Measurements from ENCODE around the gene SMAD4. TPM values are rescaled to one million over a fixed set of nuclear protein-coding genes. Genes with fewer than 3 reads are reported as not detected.

The SMAD4 gene
- total and polyA plus RNA-seq, 5 donors, result 14.8 to 98.2 (median 92.0) TPM

DNA sequence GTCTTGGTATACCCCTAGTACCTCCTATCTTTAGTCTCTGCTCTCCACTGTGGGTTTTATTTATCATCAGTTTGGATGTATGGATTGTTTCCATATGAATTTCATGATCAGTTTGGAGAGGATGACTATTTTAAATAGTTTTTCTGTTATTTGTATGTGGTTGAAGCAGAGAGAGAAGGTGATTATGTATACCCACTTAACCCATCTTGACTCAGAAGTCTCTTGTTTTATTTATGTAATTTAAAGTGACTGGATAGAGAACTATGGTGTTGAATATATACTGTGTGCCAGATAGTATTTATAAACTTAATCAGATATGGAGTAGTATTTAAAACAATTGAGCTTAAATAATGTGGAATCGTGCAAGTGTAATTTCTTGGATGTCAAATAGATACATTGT, 39.9 kb downstream of the SMAD4 start:
- H3K9me3 ChIP-seq (ENCODE audit: control insufficient read depth, low read length), result no peaks in the 10 kb centered on the region
- no peak overlapping the region for H3K4me3 ChIP-seq (ENCODE audit: low read length)
- H3K4me1 ChIP-seq (ENCODE audit: control insufficient read depth, insufficient read depth, low read length), result peaks cover 1% of the 10 kb centered on the region
- H3K27me3 ChIP-seq (ENCODE audit: control insufficient read depth, insufficient read depth), result no peaks in the 10 kb centered on the region
- 79% methylated on average over 1 of the region's 1 CpG for WGBS
- ATAC-seq (no peak), DNase-seq (no peak)
- H3K27ac ChIP-seq (ENCODE audit: low read length), result no peak overlapping the region
- intact Hi-C loops (cut with DNase I), result no loop called here

DNA sequence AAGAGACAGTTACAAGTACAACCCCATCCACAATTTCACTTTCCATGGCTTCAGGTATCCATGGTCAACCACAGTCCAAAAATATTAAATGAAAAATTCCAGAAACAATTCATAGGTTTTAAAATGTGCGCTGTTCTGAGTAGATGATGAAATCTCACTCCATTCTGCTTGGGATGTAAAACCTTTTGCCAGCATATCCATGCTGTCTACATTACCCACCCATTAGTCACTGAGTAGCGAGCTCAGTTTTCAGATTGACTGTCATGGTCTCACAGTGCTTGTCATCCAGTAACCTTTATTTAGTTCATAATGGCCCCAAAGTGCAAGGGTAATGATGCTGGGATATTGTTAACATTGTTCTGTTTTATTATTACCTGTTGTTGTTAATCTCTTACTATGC, 40.5 kb downstream of the SMAD4 start:
- intact Hi-C loops (cut with DNase I), result no loop called here
- ATAC-seq, result no peak
- H3K27me3 ChIP-seq (ENCODE audit: control insufficient read depth, insufficient read depth), result no peaks in the 10 kb centered on the region

DNA sequence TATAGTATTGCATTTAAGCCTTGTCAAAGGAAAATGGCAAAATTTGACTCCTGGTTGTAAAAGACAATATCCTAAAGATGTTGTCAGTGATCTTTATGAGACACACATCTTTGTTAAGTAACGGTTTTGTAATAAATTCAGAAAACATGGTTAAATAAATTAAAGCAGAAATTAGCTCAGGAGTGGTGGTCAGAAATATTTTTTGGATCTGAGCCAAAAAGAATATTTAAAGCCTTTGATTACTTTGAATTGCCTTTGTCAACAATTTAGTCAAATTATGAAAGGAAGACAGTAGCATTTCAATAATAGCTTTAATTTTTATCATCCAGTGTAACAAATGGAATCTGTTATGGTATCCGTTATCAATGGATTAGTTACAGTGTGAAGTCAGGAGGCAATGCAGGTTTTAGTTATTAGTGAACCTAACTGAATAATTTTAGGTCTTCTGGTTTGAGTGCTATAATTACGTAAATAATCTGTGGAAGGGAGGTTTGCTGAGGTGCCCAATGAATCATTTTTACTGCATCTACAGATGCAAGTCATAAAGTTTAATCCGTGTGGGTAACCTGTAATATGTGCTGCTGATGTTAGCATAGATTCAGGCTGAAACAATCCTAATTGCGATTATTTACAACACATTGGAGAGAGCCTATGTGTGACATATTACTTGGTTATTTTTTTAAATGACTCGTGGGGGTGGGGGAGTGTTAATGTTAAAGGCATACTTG, 42.7 kb downstream of the SMAD4 start:
- WGBS, result 92% methylated on average over 6 of the region's 6 CpGs
- no peak for ATAC-seq
- intact Hi-C loops (cut with DNase I), result no loop called here
- DNase-seq, result no peak
- H3K9me3 ChIP-seq (ENCODE audit: control insufficient read depth, low read length), result no peaks in the 10 kb centered on the region
- H3K27ac ChIP-seq (ENCODE audit: low read length), result no peak overlapping the region
- no peaks in the 10 kb centered on the region for H3K27me3 ChIP-seq (ENCODE audit: control insufficient read depth, insufficient read depth)
- no peak overlapping the region for H3K4me3 ChIP-seq (ENCODE audit: low read length)
- no peaks in the 10 kb centered on the region for H3K4me1 ChIP-seq (ENCODE audit: control insufficient read depth, insufficient read depth, low read length)

More for the DNA sequence above, 40.5 kb downstream of the SMAD4 start:
- H3K4me1 ChIP-seq (ENCODE audit: control insufficient read depth, insufficient read depth, low read length), result peaks cover 1% of the 10 kb centered on the region
- no peak for DNase-seq
- no peaks in the 10 kb centered on the region for H3K9me3 ChIP-seq (ENCODE audit: control insufficient read depth, low read length)
- WGBS, result 94% methylated on average over 2 of the region's 2 CpGs
- no peak overlapping the region for H3K4me3 ChIP-seq (ENCODE audit: low read length)
- H3K27ac ChIP-seq (ENCODE audit: low read length), result no peak overlapping the region

DNA sequence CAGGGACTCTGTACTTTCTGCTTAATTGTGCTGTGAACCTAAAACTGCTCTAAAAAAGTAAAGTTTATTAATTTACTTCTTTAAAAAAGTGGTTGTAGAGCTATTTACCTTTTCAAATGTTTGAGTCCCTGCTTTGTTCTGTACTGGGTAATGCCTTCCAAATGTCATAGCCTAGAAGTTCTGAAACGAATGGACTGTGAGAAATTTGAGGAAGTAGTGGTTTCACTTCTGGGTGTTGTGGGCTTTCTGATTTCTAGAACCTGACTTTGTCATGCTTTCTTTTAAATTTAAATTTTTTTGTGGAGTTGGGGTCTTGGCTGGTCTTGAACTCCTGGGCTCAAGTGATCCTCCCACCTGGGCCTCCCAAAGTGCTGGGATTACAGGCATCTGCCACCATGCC, 44.6 kb downstream of the SMAD4 start:
- Histone ChIP-seq H3K4me3 (ENCODE audit: low read length) (no peak overlapping the region), H3K27me3 (ENCODE audit: control insufficient read depth, insufficient read depth) (no peaks in the 10 kb centered on the region), H3K9me3 (ENCODE audit: control insufficient read depth, low read length) (no peaks in the 10 kb centered on the region), H3K4me1 (ENCODE audit: control insufficient read depth, insufficient read depth, low read length) (no peaks in the 10 kb centered on the region), H3K27ac (ENCODE audit: low read length) (no peak overlapping the region)
- ATAC-seq (no peak), DNase-seq (no peak)
- intact Hi-C loops (cut with DNase I), result no loop called here
- 72% methylated on average over 1 of the region's 1 CpG for WGBS

DNA sequence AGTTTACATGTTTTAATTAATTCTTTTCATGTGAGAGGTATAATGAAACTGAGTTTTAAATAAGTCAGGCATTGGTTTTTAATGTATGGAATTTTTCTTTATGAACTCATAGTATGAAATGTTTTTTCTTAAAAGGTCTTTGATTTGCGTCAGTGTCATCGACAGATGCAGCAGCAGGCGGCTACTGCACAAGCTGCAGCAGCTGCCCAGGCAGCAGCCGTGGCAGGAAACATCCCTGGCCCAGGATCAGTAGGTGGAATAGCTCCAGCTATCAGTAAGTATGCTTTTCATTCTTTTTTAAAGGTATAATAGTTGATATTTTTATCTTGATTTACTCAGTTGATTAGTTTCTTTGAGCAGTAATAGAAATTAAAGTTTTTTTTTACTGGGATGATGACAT, 46.5 kb downstream of the SMAD4 start:
- Histone ChIP-seq H3K27me3 (ENCODE audit: control insufficient read depth, insufficient read depth) (no peaks in the 10 kb centered on the region), H3K27ac (ENCODE audit: low read length) (no peak overlapping the region), H3K4me1 (ENCODE audit: control insufficient read depth, insufficient read depth, low read length) (no peaks in the 10 kb centered on the region), H3K4me3 (ENCODE audit: low read length) (no peak overlapping the region), H3K9me3 (ENCODE audit: control insufficient read depth, low read length) (no peaks in the 10 kb centered on the region)
- WGBS, result 74% methylated on average over 4 of the region's 4 CpGs
- DNase-seq (peak in 1 of 3 donors; percentile 42), ATAC-seq (no peak)
- intact Hi-C loops (cut with DNase I), result no loop called here

DNA sequence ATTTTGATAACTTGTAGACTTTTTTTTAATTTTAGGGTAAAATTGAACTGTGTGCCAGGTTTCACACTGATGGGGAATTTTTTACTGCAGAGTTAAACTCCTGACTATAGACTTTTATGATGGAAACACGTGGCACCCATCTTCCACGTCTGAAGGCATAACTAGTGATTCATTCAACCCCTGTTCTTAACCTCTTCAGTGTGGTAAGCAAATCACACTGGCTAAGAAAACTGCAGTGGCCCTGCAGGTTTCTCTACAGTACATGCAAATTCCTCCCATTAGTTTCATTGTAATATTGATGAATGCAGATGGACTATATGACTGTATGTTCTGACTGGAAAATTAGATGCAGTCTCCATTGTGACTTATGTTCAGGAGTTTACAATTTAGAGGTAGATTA, 47.2 kb downstream of the SMAD4 start:
- ATAC-seq (no peak), DNase-seq (no peak)
- intact Hi-C loops (cut with DNase I), result no loop called here
- Histone ChIP-seq H3K27me3 (ENCODE audit: control insufficient read depth, insufficient read depth) (no peaks in the 10 kb centered on the region), H3K27ac (ENCODE audit: low read length) (no peak overlapping the region), H3K4me1 (ENCODE audit: control insufficient read depth, insufficient read depth, low read length) (no peaks in the 10 kb centered on the region), H3K9me3 (ENCODE audit: control insufficient read depth, low read length) (no peaks in the 10 kb centered on the region), H3K4me3 (ENCODE audit: low read length) (no peak overlapping the region)
- 40% methylated on average over 2 of the region's 2 CpGs for WGBS

DNA sequence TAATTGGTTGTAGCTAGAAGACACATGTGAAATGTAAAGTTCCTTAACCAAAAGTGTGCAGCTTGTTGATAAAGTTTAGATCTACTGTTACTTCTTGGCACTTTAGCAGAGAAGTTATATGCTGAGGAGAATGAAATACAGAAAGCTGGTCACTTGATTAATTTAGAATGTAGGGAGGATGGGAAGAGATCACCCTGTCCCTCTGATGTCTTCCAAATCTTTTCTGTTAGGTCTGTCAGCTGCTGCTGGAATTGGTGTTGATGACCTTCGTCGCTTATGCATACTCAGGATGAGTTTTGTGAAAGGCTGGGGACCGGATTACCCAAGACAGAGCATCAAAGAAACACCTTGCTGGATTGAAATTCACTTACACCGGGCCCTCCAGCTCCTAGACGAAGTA, 48.0 kb downstream of the SMAD4 start:
- no peaks in the 10 kb centered on the region for H3K4me1 ChIP-seq (ENCODE audit: control insufficient read depth, insufficient read depth, low read length)
- H3K27ac ChIP-seq (ENCODE audit: low read length), result no peak overlapping the region
- ATAC-seq, result peak in 1 of 2 donors; percentile 29
- no peaks in the 10 kb centered on the region for H3K27me3 ChIP-seq (ENCODE audit: control insufficient read depth, insufficient read depth)
- intact Hi-C loops (cut with DNase I), result no loop called here
- H3K9me3 ChIP-seq (ENCODE audit: control insufficient read depth, low read length), result no peaks in the 10 kb centered on the region
- WGBS, result 79% methylated on average over 5 of the region's 5 CpGs
- no peak for DNase-seq
- H3K4me3 ChIP-seq (ENCODE audit: low read length), result no peak overlapping the region

DNA sequence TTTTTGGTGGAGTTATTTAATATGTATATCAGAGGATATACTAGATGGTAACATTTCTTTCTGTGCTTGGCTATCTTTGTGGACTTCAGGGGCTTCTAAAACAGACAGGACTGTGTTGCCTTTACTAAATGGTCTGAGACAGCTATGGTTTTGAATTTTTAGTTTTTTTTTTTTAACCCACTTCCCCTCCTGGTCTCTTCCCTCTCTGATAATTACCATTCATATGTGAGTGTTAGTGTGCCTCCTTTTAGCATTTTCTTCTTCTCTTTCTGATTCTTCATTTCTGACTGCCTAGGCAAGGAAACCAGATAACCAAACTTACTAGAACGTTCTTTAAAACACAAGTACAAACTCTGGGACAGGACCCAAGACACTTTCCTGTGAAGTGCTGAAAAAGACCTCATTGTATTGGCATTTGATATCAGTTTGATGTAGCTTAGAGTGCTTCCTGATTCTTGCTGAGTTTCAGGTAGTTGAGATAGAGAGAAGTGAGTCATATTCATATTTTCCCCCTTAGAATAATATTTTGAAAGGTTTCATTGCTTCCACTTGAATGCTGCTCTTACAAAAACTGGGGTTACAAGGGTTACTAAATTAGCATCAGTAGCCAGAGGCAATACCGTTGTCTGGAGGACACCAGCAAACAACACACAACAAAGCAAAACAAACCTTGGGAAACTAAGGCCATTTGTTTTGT, 52.7 kb downstream of the SMAD4 start:
- no peaks in the 10 kb centered on the region for H3K9me3 ChIP-seq (ENCODE audit: control insufficient read depth, low read length)
- no peak overlapping the region for H3K27ac ChIP-seq (ENCODE audit: low read length)
- no peaks in the 10 kb centered on the region for H3K27me3 ChIP-seq (ENCODE audit: control insufficient read depth, insufficient read depth)
- H3K4me1 ChIP-seq (ENCODE audit: control insufficient read depth, insufficient read depth, low read length), result no peaks in the 10 kb centered on the region
- intact Hi-C loops (cut with DNase I), result no loop called here
- ATAC-seq, result no peak
- 14% methylated on average over 2 of the region's 2 CpGs for WGBS
- no peak for DNase-seq
- no peak overlapping the region for H3K4me3 ChIP-seq (ENCODE audit: low read length)

DNA sequence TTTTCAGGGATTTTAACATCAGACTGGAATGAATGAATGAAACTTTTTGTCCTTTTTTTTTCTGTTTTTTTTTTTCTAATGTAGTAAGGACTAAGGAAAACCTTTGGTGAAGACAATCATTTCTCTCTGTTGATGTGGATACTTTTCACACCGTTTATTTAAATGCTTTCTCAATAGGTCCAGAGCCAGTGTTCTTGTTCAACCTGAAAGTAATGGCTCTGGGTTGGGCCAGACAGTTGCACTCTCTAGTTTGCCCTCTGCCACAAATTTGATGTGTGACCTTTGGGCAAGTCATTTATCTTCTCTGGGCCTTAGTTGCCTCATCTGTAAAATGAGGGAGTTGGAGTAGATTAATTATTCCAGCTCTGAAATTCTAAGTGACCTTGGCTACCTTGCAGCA, 53.4 kb downstream of the SMAD4 start:
- Histone ChIP-seq H3K27me3 (ENCODE audit: control insufficient read depth, insufficient read depth) (no peaks in the 10 kb centered on the region), H3K4me1 (ENCODE audit: control insufficient read depth, insufficient read depth, low read length) (no peaks in the 10 kb centered on the region), H3K27ac (ENCODE audit: low read length) (no peak overlapping the region), H3K9me3 (ENCODE audit: control insufficient read depth, low read length) (no peaks in the 10 kb centered on the region), H3K4me3 (ENCODE audit: low read length) (no peak overlapping the region)
- DNase-seq (no peak), ATAC-seq (no peak)
- intact Hi-C loops (cut with DNase I), result no loop called here
- WGBS, result 95% methylated on average over 1 of the region's 1 CpG

DNA sequence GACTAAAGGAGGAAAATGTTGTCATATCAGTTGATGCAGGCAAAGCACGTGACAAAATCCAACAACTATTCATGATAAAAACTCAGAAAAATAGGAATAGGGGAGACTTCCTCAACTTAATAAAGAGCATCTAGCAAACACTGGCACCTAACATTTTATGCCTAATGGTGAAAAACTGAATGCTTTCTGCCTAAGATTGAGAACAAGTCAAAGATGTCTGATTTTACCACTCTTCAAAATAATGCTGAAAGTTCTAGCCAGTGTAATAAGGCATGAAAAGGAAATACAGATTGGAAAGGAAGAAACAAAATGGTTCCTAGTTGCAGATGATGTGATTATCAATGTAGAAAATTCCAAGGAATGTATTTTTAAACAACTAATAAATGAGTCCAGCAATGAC, 58.4 kb downstream of the SMAD4 start:
- Histone ChIP-seq H3K4me3 (ENCODE audit: low read length) (no peak overlapping the region), H3K4me1 (ENCODE audit: control insufficient read depth, insufficient read depth, low read length) (no peaks in the 10 kb centered on the region), H3K9me3 (ENCODE audit: control insufficient read depth, low read length) (no peaks in the 10 kb centered on the region), H3K27ac (ENCODE audit: low read length) (no peak overlapping the region), H3K27me3 (ENCODE audit: control insufficient read depth, insufficient read depth) (no peaks in the 10 kb centered on the region)
- DNase-seq (no peak), ATAC-seq (no peak)
- intact Hi-C loops (cut with DNase I), result no loop called here
- WGBS, result 96% methylated on average over 1 of the region's 1 CpG

DNA sequence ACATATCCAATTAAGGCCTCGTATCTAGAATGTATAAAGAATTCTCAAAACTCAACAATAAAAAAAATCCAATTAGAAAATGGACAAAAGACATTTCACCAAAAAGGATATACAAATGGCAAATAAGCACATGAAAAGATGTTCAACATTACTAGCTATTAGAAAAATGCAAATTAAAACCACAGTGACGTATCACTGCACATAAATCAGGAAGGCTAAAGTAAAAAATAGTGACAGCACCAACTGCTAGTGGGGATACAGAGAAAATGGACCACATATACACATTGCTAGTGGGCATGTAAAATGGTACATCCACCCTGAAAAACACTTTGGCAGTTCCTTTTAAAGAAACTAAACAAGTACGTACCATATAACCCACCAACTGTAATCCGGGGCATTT, 59.7 kb downstream of the SMAD4 start:
- Histone ChIP-seq H3K27me3 (ENCODE audit: control insufficient read depth, insufficient read depth) (no peaks in the 10 kb centered on the region), H3K4me1 (ENCODE audit: control insufficient read depth, insufficient read depth, low read length) (no peaks in the 10 kb centered on the region), H3K27ac (ENCODE audit: low read length) (no peak overlapping the region), H3K9me3 (ENCODE audit: control insufficient read depth, low read length) (no peaks in the 10 kb centered on the region), H3K4me3 (ENCODE audit: low read length) (no peak overlapping the region)
- no peak for ATAC-seq
- intact Hi-C loops (cut with DNase I), result loop anchor here in 1 of 4 donors (10.0 kb wide), 1 partner anchor 65 kb away; no protein-coding TSS in a partner anchor
- DNase-seq, result no peak
- 96% methylated on average over 4 of the region's 4 CpGs for WGBS

All from right cardiac atrium (tissue), 5 donors.